ENCODE measurements around the gene POLH. TPM values are rescaled to one million over a fixed set of nuclear protein-coding genes. Genes with fewer than 3 reads are reported as not detected.

The POLH gene
- total and polyA plus RNA-seq, 2 of the 4 experiments (the other 2 are of a cell fraction): 13.3 to 26.0 TPM

GRCh38 chr6:43540507-43540906 is 35.5 kb upstream of the POLH start:
- in situ Hi-C loops (cut with MboI; ENCODE audit: low sequenced_read_pairs): no loop called here

More at GRCh38 chr6:43540507-43540906, 35.5 kb upstream of the POLH start:
- H3K4me3 ChIP-seq (ENCODE audit: insufficient read depth, low read depth, low read length): no peak overlapping the region
- ATAC-seq (ENCODE audit: low read depth) (no peak), DNase-seq (no peak)
- H3K18ac ChIP-seq (ENCODE audit: low read depth, low read length): no peak overlapping the region
- no peak overlapping the region for H2BK120ac ChIP-seq (ENCODE audit: low read depth, low read length)
- H4K5ac ChIP-seq (ENCODE audit: low read depth, low read length): no peak overlapping the region
- H3K56ac ChIP-seq (ENCODE audit: extremely low read depth, insufficient read depth, low read length): no peak overlapping the region
- H2BK5ac ChIP-seq (ENCODE audit: low read depth, low read length, poor library complexity, severe bottlenecking): no peak overlapping the region
- WGBS, 2 experiments (ENCODE audit: extremely low coverage in 2 of 2, insufficient read length in 1 of 2): 100% methylated on average over 1 of the region's 5 CpGs; no CpG with 5 or more reads in 1 of the 2 experiments
- H3K23ac ChIP-seq (ENCODE audit: low read depth, low read length): no peak overlapping the region
- H3K9me1 ChIP-seq (ENCODE audit: insufficient read depth, low read length): no peaks in the 10 kb centered on the region
- H2AFZ ChIP-seq (replicated peaks; ENCODE audit: low read length, poor library complexity): no peak overlapping the region
- H4K91ac ChIP-seq (ENCODE audit: insufficient read depth, low read depth, low read length): no peak overlapping the region
- no peak overlapping the region for H2AK9ac ChIP-seq (replicated peaks; ENCODE audit: low read depth, low read length, poor library complexity)
- BruUV-seq (replicated peaks): no TSS peak
- no peak for TF ChIP-seq POLR2A (IDR thresholded peaks at IDR 0.05; ENCODE audit: low read depth, low read length)
- no peak for TF ChIP-seq SMC3 (IDR thresholded peaks at IDR 0.05; ENCODE audit: low read depth, low read length)
- no peak for TF ChIP-seq NFE2L2 (IDR thresholded peaks at IDR 0.05; ENCODE audit: low read depth, low read length)
- TF ChIP-seq MAZ (IDR thresholded peaks at IDR 0.05; ENCODE audit: borderline replicate concordance, low read depth, low read length): no peak
- TF ChIP-seq FOS (IDR thresholded peaks at IDR 0.05; ENCODE audit: low read depth, low read length): no peak
- TF ChIP-seq ELK1 (IDR thresholded peaks at IDR 0.05; ENCODE audit: borderline replicate concordance, low read depth, low read length): no peak
- TF ChIP-seq CHD1 (IDR thresholded peaks at IDR 0.05; ENCODE audit: low read depth, low read length): no peak
- TF ChIP-seq USF2 (IDR thresholded peaks at IDR 0.05; ENCODE audit: low read depth, low read length): no peak
- TF ChIP-seq RFX5 (IDR thresholded peaks at IDR 0.05; ENCODE audit: low read depth, low read length): no peak
- TF ChIP-seq RCOR1 (IDR thresholded peaks at IDR 0.05; ENCODE audit: insufficient replicate concordance, low read length): no peak
- no peak for TF ChIP-seq BHLHE40 (IDR thresholded peaks at IDR 0.05; ENCODE audit: low read depth, low read length)
- TF ChIP-seq CTCF (conservative IDR thresholded peaks at IDR 0.05; ENCODE audit: low read depth, low read length): no peak
- no peak for TF ChIP-seq CEBPB (IDR thresholded peaks at IDR 0.05; ENCODE audit: low read depth, low read length)
- H2BK15ac ChIP-seq (ENCODE audit: low read depth, low read length): no peak overlapping the region
- H3K4me1 ChIP-seq (ENCODE audit: control insufficient read depth, insufficient read depth, low read length): no peaks in the 10 kb centered on the region
- dilution Hi-C loops (cut with HindIII; ENCODE audit: low sequenced_read_pairs, unreplicated experiment) (no loop called here), intact Hi-C loops (cut with micrococcal nuclease) (no loop called here)
- no peak overlapping the region for H3K4ac ChIP-seq (ENCODE audit: low read depth, low read length)
- H3K9me3 ChIP-seq (ENCODE audit: control insufficient read depth, insufficient read depth, low read length): no peaks in the 10 kb centered on the region
- H4K8ac ChIP-seq (ENCODE audit: low read depth in 2 of 2, low read length in 2 of 2): no peak overlapping the region
- no peak overlapping the region for H2AK5ac ChIP-seq (ENCODE audit: low read depth, low read length)
- H3K27me3 ChIP-seq (ENCODE audit: control insufficient read depth, insufficient read depth, low read length): no peaks in the 10 kb centered on the region
- H3K27ac ChIP-seq (ENCODE audit: insufficient read depth, low read length): no peak overlapping the region
- no peaks in the 10 kb centered on the region for H3K79me1 ChIP-seq (ENCODE audit: low read depth in 1 of 2, low read length in 2 of 2)
- H3K9ac ChIP-seq (ENCODE audit: low read depth, low read length): no peak overlapping the region
- H3K14ac ChIP-seq (replicated peaks; ENCODE audit: low read depth, low read length): no peak overlapping the region
- H3K36me3 ChIP-seq (ENCODE audit: control insufficient read depth, insufficient read depth, low read length): peaks cover 28% of the 10 kb centered on the region
- H3K4me2 ChIP-seq (ENCODE audit: low read depth, low read length): no peak overlapping the region
- ChIA-PET POLR2A (ENCODE audit: unreplicated experiment) (no interaction called here), CTCF (no interaction called here)
- H2BK20ac ChIP-seq (ENCODE audit: low read depth, low read length): no peak overlapping the region
- H4K20me1 ChIP-seq (ENCODE audit: insufficient read depth, low read length): no peaks in the 10 kb centered on the region
